Gastrocnemius medialis (tissue), 4 donors: ENCODE data around the gene DPP4. TPM values are rescaled to one million over a fixed set of nuclear protein-coding genes. Genes with fewer than 3 reads are reported as not detected.

Experiments used
- ATAC-seq, 2 donors: fragments of 150-250 bp; one replicate each; pipeline ENCODE4 v1.9.1; 2016
- DNase-seq, 2 donors: peaks; one replicate each; pipeline ENCODE4 v3.0.0-alpha.2; 2019
- H3K27ac ChIP-seq, 4 donors: fragments of 200-600 bp; sonication (generic); 1 replicate in 1 of 4; 2 replicates in 3 of 4; pipeline ENCODE4 v1.5.1; 2016 to 2018; ENCODE audit warnings: mild to moderate bottlenecking in 2 of 4, moderate library complexity in 1 of 4
- H3K27me3 ChIP-seq, 3 donors: fragments of 200-600 bp; sonication (generic) in 2 of 3; 1 replicate in 1 of 3; 2 replicates in 2 of 3; pipeline versions ENCODE4 v1.5.1 to v1.6.0; 2016 to 2019; ENCODE audit warnings: mild to moderate bottlenecking in 1 of 3, moderate library complexity in 1 of 3
- H3K36me3 ChIP-seq, 2 donors: fragments of 200-600 bp; sonication (generic) in 1 of 2; one replicate each; pipeline ENCODE4 v1.5.1; 2017 to 2018
- H3K4me1 ChIP-seq, 2 donors: fragments of 200-600 bp; sonication (generic) in 1 of 2; one replicate each; pipeline ENCODE4 v1.5.1; 2016 to 2017; ENCODE audit warnings: mild to moderate bottlenecking in 2 of 2
- H3K4me3 ChIP-seq, 4 donors: fragments of 200-600 bp; sonication (generic) in 3 of 4; 1 replicate in 1 of 4; 2 replicates in 3 of 4; pipeline ENCODE4 v1.5.1; 2016 to 2019; ENCODE audit warnings: mild to moderate bottlenecking in 2 of 4
- H3K9me3 ChIP-seq, 3 donors: fragments of 200-600 bp; sonication (generic) in 2 of 3; 1 replicate in 1 of 3; 2 replicates in 2 of 3; pipeline ENCODE4 v1.5.1; 2016 to 2019
- POLR2A ChIP-seq, 2 donors: fragments of 450-650 bp; IDR thresholded peaks; one replicate each; pipeline ENCODE4 v1.6.1; 2017; ENCODE audit warnings: antibody characterized with exemption in 2 of 2, mild to moderate bottlenecking in 2 of 2, moderate library complexity in 2 of 2
- in situ Hi-C, 4 donors: fragments of 200-750 bp; cut with MboI; loops; one replicate each; pipeline versions ENCODE4 v1.15.0 to v1.8.0; 2017; ENCODE audit warnings: low sequenced_read_pairs in 4 of 4
- intact Hi-C: fragments of 100-400 bp; cut with DNase I; formaldehyde crosslinking; loops from one replicate; pipeline ENCODE4 v1.15.1; 2023; ENCODE audit warnings: low total_unique reads
- total RNA-seq, 4 donors: library from RNA; depleted of rRNA; stranded (reverse); fragments of >200 nt; gene quantifications; one replicate each; pipeline versions ENCODE4 v1.1.0 to v1.2.3, GENCODE V29; 2016
- TF ChIP-seq, protein P1 (sequence below), 5 experiments: fragments of 450-650 bp in 3 of 5; fragments of 200-600 bp in 2 of 5; sonication (generic) in 2 of 5; IDR thresholded peaks in 4 of 5; conservative IDR thresholded peaks in 1 of 5; 1 replicate in 4 of 5; 2 replicates in 1 of 5; pipeline ENCODE4 v1.5.1; 2016 to 2019; ENCODE audit warnings: antibody characterized with exemption in 5 of 5, mild to moderate bottlenecking in 3 of 5, moderate library complexity in 3 of 5

Gene DPP4
- total RNA-seq, 4 donors from 2014 or later = 2.2 to 7.9 (median 3.7) TPM

- H3K27ac ChIP-seq = no peak overlapping the region
- H3K36me3 ChIP-seq = no peaks in the 10 kb centered on the region
- peaks cover 0 to 14% of the 10 kb centered on the region in 2 donors for H3K4me1 ChIP-seq
- H3K27me3 ChIP-seq = no peaks in the 10 kb centered on the region
- no peak overlapping the region for H3K4me3 ChIP-seq
- TF ChIP-seq POLR2A (IDR thresholded peaks at IDR 0.05) = no peak
- in situ Hi-C loops = loop anchor here in 1 of 4 donors (25.0 kb wide), 1 partner anchor 290 kb away; the partner anchor contains the start of gene IFIH1
- intact Hi-C loops = no loop called here
- H3K9me3 ChIP-seq = no peaks in the 10 kb centered on the region
- DNase-seq (no peak), ATAC-seq (no peak)
These were observed 51.6 kb downstream of the DPP4 start for GRCh38 chr2:162022290-162022945.

DNA sequence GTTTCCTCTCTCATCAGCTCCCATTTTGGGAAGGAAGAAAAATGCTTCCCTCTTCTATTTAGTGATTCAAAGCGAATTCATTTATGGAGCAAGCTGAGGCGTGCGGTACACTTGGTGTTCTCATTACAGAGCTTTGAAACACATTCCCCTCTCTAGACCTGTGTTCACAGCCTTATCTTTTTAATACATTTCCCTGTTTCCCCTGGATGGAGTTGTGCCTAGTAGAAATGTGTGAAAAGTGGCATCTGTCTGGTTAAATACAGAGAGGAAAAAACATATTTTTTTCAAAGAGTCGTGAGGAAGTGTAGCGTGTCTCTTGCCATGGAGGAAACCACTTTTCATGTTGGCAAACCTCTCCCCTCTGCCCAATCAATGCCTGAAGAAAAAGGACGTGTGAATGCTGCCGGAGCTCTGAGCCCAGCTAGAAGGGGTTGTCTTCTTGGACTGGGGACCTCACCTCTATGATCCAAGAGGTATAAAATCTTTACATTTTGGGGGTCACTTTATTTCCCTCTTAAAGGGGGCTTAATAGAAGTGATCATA lies 52.4 kb downstream of the DPP4 start:
- no peak overlapping the region for H3K4me3 ChIP-seq
- intact Hi-C loops (no loop called here), in situ Hi-C loops (loop anchor here in 1 of 4 donors (25.0 kb wide), 1 partner anchor 291 kb away; the partner anchor contains the start of gene IFIH1)
- H3K36me3 ChIP-seq = no peaks in the 10 kb centered on the region
- no peak for DNase-seq
- H3K27me3 ChIP-seq = no peaks in the 10 kb centered on the region
- H3K9me3 ChIP-seq = no peaks in the 10 kb centered on the region
- ATAC-seq = no peak
- peaks cover 0 to 14% of the 10 kb centered on the region in 2 donors for H3K4me1 ChIP-seq
- H3K27ac ChIP-seq = no peak overlapping the region
- TF ChIP-seq, protein P1, sequence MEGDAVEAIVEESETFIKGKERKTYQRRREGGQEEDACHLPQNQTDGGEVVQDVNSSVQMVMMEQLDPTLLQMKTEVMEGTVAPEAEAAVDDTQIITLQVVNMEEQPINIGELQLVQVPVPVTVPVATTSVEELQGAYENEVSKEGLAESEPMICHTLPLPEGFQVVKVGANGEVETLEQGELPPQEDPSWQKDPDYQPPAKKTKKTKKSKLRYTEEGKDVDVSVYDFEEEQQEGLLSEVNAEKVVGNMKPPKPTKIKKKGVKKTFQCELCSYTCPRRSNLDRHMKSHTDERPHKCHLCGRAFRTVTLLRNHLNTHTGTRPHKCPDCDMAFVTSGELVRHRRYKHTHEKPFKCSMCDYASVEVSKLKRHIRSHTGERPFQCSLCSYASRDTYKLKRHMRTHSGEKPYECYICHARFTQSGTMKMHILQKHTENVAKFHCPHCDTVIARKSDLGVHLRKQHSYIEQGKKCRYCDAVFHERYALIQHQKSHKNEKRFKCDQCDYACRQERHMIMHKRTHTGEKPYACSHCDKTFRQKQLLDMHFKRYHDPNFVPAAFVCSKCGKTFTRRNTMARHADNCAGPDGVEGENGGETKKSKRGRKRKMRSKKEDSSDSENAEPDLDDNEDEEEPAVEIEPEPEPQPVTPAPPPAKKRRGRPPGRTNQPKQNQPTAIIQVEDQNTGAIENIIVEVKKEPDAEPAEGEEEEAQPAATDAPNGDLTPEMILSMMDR (IDR thresholded peaks at IDR 0.05 in 4 of 5, conservative IDR thresholded peaks at IDR 0.05 in 1 of 5) = no peak
- TF ChIP-seq POLR2A (IDR thresholded peaks at IDR 0.05) = no peak

- ATAC-seq (no peak), DNase-seq (no peak)
- intact Hi-C loops (no loop called here), in situ Hi-C loops (loop anchor here in 2 of 4 donors (10.0 to 25.0 kb wide), 2 partner anchors 106 to 294 kb away; partner anchors contain the start of gene IFIH1 (in 1 of the 2))
- Histone ChIP-seq H3K27ac (no peak overlapping the region), H3K27me3 (no peaks in the 10 kb centered on the region), H3K4me3 (no peak overlapping the region), H3K4me1 (peaks cover 0 to 14% of the 10 kb centered on the region in 2 donors), H3K9me3 (no peaks in the 10 kb centered on the region), H3K36me3 (no peaks in the 10 kb centered on the region)
- TF ChIP-seq, protein P1 (IDR thresholded peaks at IDR 0.05 in 4 of 5, conservative IDR thresholded peaks at IDR 0.05 in 1 of 5) = no peak
- TF ChIP-seq POLR2A (IDR thresholded peaks at IDR 0.05) = no peak
These were observed 55.5 kb downstream of the DPP4 start for GRCh38 chr2:162018530-162018929.

GRCh38 chr2:162017233-162017632 lies 56.8 kb downstream of the DPP4 start:
- no peak for DNase-seq
- in situ Hi-C loops = loop anchor here in 2 of 4 donors (10.0 to 25.0 kb wide), 2 partner anchors 108 to 295 kb away; partner anchors contain the start of gene IFIH1 (in 1 of the 2)
- no peak overlapping the region for H3K27ac ChIP-seq
- TF ChIP-seq POLR2A (IDR thresholded peaks at IDR 0.05) = no peak
- TF ChIP-seq, protein P1 (IDR thresholded peaks at IDR 0.05 in 4 of 5, conservative IDR thresholded peaks at IDR 0.05 in 1 of 5) = no peak
- no peaks in the 10 kb centered on the region for H3K27me3 ChIP-seq
- H3K4me1 ChIP-seq = peaks cover 0 to 6% of the 10 kb centered on the region in 2 donors
- H3K4me3 ChIP-seq = no peak overlapping the region
- no peaks in the 10 kb centered on the region for H3K9me3 ChIP-seq
- H3K36me3 ChIP-seq = no peaks in the 10 kb centered on the region
- intact Hi-C loops = no loop called here
- ATAC-seq = no peak

DNA sequence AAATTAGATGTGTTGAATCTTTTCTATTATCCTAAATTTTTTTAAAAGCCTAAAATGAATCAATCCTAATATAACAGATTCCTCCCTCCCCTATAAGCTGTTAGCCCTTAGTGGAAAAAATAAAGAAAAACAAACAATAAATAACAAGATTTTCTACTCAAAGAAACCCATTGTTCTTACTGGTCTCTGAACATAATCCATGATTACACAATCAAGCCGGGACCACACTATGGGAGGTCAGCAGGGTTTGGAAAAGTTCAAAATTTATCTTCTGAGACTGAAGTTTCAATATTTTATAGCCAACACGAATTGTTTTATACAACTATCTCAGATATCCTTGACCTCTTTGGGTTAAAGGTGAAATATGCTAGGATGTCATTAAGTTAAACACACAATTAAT lies 57.9 kb downstream of the DPP4 start:
- no peak for ATAC-seq
- Histone ChIP-seq H3K27ac (no peak overlapping the region), H3K4me1 (no peaks in the 10 kb centered on the region), H3K27me3 (no peaks in the 10 kb centered on the region), H3K4me3 (no peak overlapping the region), H3K36me3 (no peaks in the 10 kb centered on the region), H3K9me3 (no peaks in the 10 kb centered on the region)
- TF ChIP-seq, protein P1 (IDR thresholded peaks at IDR 0.05 in 4 of 5, conservative IDR thresholded peaks at IDR 0.05 in 1 of 5) = no peak
- TF ChIP-seq POLR2A (IDR thresholded peaks at IDR 0.05) = no peak
- in situ Hi-C loops (loop anchor here in 2 of 4 donors (10.0 to 25.0 kb wide), 2 partner anchors 109 to 296 kb away; partner anchors contain the start of gene IFIH1 (in 1 of the 2)), intact Hi-C loops (no loop called here)
- DNase-seq = no peak
